ENCODE measurements around the gene NXF1.

GRCh38 chr11:62844154-62844553 is 38.9 kb upstream of the NXF1 start:
- TF ChIP-seq CTCF (IDR thresholded peaks at IDR 0.05) (no peak), POLR2A (IDR thresholded peaks at IDR 0.05) (no peak)

Data from lower leg skin (tissue), 3 donors.